CD4-positive, alpha-beta T cell treated with Interleukin-6 for 4 hours (primary cell): ENCODE results near the gene PPP6R2.
"Not testable (repeated sequence)": the region's sequence is repeated elsewhere in the genome, so short reads cannot be mapped to it uniquely, and the experiment has no call there.

ENCODE experiments used
- DNase-seq: peaks from one replicate; pipeline ENCODE4 v3.0.0-alpha.2; 2020; ENCODE audit warnings: mixed read lengths

The PPP6R2 gene

GRCh38 chr22:50406416-50407170 is 63.5 kb downstream of the PPP6R2 start:
- DNase-seq: no peak

DNA sequence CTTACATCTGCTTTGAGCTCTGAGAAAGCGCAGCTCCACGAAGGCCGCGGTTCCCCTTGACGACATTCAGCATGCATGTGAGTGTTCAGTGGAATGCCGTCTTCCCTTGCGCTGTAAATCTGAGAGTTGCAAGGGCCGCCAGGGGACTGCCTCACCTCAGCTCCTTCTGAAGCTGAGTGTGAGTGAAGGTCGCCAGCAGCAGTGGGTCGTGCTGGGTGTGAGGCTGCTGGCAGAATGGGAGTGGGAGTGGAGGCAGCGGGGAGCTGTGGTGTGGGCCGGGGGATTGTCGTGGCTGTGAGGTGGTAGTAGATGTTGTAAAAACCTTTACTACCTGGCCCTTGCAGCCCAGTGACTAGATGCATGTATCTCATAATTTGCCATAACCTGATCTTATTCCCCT is 65.2 kb downstream of the PPP6R2 start:
- DNase-seq: no peak

DNA sequence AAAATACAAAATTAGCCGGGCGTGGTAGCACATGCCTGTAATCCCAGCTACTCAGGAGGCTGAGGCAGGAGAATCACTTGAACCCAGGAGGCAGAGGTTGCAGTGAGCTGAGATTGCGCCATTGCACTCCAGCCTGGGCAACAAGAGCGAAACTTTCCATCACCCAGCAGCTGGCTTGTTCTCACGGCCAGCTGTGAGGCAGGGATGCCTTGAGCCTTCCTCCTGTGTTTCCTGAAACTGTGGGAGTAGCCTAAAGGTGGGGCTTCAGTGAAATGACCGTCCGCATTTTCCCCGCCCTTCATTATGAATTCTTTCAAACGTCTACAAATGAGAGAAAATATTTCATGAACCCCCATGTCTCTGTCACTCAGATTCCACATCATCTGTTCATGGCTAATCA is 65.8 kb downstream of the PPP6R2 start:
- DNase-seq: not testable (repeated sequence)

GRCh38 chr22:50414476-50415248 is 71.5 kb downstream of the PPP6R2 start:
- DNase-seq: no peak

DNA sequence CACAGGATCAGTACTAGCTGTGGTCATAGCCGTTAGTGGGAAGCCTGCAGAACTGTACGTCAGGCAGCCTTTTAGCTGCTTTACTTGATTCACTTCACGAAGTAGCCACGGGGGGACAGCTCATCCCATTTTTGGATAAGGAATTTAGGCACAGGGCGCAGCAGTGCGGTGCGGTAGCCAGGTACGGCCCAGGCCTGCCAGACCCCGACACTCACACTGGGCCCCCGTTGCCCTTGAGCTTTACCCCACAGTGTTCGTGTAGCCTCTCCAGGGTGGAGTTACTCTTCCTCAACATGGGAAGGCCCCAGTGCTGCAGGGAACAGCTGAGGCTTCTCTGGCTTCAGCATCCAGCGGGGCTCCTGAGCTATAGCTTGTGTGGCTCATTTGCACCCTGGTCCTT is 72.3 kb downstream of the PPP6R2 start:
- DNase-seq: no peak

- no peak for DNase-seq
Measured at GRCh38 chr22:50416996-50417395, 73.9 kb downstream of the PPP6R2 start.

GRCh38 chr22:50417411-50418210 is 74.5 kb downstream of the PPP6R2 start:
- DNase-seq: no peak

- DNase-seq: no peak
Measured at GRCh38 chr22:50418624-50419023, 75.5 kb downstream of the PPP6R2 start.

DNA sequence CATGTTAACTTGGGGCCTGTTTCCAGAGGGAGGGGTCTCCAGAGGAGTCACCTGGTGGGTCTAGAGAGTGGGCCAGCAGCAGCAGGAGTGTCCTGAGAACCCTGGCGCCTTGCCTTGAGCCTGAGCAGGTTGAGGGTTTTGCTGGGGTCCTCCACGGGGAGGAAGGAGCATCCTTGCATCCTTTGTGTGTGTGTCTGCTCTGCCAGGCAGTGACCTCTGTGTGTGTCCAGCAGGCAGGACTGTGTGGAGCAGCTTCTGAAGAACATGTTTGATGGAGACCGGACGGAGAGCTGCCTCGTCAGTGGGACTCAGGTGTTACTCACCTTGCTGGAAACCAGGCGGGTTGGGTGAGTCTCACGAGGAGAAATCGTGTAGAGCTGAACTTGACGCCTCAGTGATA is 76.0 kb downstream of the PPP6R2 start:
- no peak for DNase-seq

DNA sequence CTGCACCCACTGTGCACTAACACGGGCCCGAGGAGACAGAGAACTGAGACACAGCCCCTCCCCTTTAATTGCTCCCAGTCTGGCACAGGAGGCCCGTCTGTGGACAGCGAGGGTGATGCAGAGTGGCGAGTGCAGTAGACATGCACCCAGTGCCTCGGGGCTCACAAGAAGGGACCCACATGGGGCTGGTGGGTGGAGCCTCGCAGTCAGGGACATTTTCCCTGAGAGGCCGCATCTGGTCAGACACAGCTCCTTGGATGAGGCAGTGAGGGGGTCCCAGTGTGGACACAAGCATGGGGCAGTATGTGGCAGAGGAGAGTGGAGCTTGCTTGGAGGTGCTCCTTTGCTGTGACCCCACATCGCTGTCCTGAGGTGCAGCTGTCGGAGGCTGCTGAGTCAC is 76.9 kb downstream of the PPP6R2 start:
- no peak for DNase-seq

- DNase-seq: no peak
Measured at GRCh38 chr22:50420581-50420980, 77.5 kb downstream of the PPP6R2 start.

GRCh38 chr22:50422046-50422445 is 78.9 kb downstream of the PPP6R2 start:
- no peak for DNase-seq

DNA sequence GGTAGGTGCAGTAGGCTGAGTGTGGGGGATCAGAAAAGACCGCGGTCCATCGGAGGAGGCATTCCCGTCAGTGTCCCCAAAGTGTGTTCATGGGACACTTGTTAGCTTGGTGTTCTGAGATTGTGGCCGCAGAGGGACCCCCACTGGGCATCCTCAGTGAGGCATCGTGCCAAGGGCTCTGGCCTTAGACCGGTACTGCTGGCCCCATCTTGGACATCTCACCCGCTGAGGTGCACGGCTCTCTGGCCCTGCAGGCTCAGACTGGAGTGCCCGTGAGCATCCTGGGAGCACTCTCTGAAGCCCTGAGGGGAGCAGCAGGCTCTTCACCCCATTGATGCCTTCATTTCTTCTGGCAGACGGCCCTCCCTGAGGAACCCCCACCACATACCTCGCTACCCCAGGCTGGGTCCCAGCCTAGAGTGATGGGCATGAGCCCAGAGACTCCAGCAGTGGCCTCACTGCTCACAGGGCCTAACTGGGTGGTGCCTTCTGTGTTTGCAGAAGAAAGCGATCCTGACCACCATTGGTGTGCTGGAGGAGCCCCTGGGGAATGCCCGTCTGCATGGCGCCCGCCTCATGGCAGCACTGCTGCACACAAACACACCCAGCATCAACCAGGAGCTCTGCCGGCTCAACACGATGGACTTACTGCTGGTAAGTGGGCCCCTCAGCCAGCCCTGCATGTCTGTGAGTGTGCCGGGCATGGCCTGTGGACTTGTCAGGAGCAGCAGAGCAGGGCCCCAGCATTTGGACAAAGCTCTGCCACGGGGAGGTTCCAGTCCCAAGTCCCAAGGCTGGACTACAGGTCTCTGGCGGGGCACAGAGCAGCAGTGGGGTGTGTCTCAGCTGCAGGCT is 80.1 kb downstream of the PPP6R2 start:
- no peak for DNase-seq

DNA sequence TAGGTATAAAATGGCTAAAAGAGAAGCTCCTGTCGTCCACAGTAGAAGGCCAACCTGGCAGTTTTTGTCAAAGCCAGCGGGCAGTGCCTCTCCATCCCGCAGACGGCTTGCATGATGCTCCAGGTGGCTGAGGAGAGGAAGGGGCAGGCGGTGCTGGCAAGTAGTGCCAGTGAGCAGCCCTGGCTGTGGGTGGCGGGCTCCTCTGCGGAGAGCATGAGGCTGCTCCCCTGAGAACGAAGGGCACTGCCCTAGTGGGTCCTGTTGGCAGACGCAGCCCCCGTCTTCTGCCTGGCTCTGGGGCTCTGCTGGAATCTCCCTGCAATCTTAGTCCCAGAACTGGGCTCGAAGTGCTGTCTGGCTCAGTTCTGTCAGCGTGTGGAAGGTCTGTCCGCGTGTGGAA is 80.8 kb downstream of the PPP6R2 start:
- no peak for DNase-seq

DNA sequence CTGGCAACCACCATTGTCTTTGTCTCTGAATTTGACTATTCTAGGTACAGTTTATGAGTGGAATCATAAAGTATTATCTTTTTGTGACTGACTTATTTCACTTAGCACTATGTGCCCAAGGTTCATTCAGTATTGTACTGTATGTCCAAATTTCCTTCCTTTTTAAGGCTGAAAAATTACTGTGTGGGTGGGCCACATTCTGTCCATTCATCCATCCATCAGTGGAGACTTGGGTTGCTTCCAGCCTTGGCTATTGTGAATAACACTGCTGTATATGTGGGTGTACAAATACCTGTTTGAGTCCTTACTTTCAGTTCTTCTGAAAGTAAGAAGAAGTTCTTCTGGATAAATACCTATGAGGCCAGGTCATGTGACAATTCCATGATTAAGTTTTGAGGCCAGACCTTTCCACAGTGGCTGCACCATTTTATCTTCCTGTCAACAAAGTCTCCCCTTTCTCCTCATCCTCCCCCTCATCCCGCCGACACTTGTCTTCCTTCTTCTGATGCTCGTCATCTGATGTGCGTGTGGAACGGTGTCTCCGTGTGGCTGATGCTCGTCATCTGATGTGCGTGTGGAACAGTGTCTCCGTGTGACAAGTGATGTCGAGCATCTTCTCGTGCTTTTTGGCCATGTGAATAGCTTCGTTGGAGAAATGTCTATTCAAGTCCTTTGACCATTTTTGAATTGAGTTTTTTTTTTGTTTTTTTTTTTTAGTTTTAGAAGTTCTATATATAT is 82.2 kb downstream of the PPP6R2 start:
- DNase-seq: no peak

- no peak for DNase-seq
Measured at GRCh38 chr22:50432131-50432876, 89.2 kb downstream of the PPP6R2 start.

DNA sequence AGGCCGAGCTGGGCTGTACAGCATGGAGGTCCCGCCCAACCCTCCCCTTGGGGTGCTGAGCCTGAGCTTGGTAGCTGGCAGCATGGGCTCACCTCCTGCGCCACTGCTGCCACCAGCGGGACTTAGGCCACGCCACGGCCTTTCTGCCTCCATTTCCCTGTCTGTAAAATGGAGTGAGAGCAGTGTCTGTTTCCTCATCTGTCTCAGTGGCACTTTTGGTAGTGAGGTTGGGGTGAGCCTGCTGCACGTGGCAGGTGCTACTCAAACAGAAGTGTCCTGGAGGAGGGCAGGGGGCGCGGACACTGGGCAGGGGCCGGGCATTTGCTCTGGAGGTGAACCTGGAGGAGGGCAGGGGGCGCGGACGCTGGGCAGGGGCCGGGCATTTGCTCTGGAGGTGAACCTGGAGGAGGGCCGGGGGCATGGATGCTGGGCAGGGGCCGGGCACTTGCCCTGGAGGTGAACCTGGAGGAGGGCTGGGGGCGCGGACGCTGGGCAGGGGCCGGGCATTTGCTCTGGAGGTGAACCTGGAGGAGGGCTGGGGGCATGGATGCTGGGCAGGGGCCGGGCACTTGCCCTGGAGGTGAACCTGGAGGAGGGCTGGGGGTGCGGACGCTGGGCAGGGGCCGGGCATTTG is 89.9 kb downstream of the PPP6R2 start:
- DNase-seq: not testable (repeated sequence)

DNA sequence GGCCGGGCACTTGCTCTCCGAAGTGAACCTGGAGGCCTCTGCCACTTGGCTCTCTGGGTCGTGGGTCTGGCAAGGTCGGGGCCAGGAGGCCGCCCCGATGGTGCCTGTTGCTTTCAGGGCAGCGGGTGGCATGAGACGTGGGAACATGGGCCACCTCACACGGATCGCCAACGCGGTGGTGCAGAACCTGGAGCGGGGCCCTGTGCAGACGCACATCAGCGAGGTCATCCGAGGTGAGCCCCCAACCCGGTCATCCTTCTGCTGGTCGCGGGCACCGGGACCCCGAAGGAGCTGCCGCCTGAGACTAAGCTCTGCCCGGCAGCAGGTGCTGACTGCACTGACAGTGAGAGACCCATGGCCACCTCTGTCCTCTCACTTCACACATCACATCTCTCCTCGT is 91.7 kb downstream of the PPP6R2 start:
- DNase-seq: no peak

DNA sequence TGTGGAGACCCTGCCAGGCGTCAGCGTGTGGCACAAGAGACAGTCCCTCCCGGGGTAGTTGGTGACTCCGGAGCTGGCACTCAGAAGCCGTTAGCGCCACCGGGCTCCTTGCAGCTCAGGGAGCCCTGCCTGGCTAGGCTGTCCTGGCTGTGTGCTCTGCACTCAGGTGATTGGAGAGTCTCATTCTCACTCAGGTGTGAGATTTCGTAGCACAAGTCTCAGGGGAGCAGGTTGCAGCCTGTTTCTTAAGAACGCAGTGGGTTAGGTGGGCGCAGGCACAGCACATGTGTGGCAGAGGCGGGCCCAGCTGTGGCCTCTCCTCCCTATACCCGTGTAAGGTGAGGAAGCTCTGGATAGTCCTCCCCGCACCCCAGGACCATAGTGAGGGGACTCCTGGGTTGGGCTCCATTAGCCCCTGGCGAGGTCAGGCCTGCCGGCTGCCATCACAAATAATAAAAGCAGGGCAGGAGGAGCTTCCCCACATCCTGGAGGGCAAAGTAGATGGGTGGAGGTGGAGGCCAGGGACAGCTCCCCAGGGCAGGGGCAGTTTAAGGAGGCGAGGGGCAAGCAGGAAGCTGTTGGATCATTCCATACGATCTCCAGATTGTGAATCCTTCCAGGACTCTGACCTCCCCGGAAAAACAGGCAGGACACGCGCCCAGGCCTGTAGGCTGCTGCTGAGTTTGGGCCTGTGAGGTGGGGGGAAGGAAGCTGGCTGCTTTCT is 92.3 kb downstream of the PPP6R2 start:
- DNase-seq: no peak
